SK-N-SH treated with all-trans-retinoic acid at 6 μM for 48 hours (cell line): Measurements from ENCODE around the gene CDC20B.

Experiments
- ATAC-seq: fragments of 200-7000 bp; cut with Tn5 transposase; 3 replicates; pipeline ENCODE4 v1.9.1; 2020; ENCODE audit warnings: mild to moderate bottlenecking, moderate library complexity
- ARNTL ChIP-seq: fragments of 450-650 bp; formaldehyde crosslinking; IDR thresholded peaks from 2 replicates; pipeline ENCODE4 v1.5.0; 2020; ENCODE audit warnings: low read depth, mild to moderate bottlenecking, moderate library complexity, borderline replicate concordance
- BACH2 ChIP-seq: fragments of 250-450 bp; sonication (Bioruptor Pico); IDR thresholded peaks from 2 replicates; pipeline ENCODE4 v1.9.0; 2021; ENCODE audit warnings: mild to moderate bottlenecking, borderline replicate concordance
- CREB5 ChIP-seq: fragments of 250-450 bp; sonication (Bioruptor Pico); IDR thresholded peaks from 2 replicates; pipeline ENCODE4 v1.5.1; 2020; ENCODE audit warnings: low read depth, mild to moderate bottlenecking, moderate library complexity
- CSDC2 ChIP-seq: fragments of 250-450 bp; sonication (Bioruptor Pico); IDR thresholded peaks from 2 replicates; pipeline ENCODE4 v1.5.0; 2020; ENCODE audit warnings: mild to moderate bottlenecking, moderate library complexity
- CSRNP3 ChIP-seq: fragments of 250-450 bp; sonication (Bioruptor Pico); IDR thresholded peaks from 2 replicates; pipeline ENCODE4 v1.5.1; 2021; ENCODE audit warnings: mild to moderate bottlenecking, moderate library complexity
- GLIS3 ChIP-seq: fragments of 250-450 bp; sonication (Bioruptor Pico); IDR thresholded peaks from 2 replicates; pipeline ENCODE4 v1.5.0; 2020; ENCODE audit warnings: mild to moderate bottlenecking, moderate library complexity
- ISL1 ChIP-seq: fragments of 250-450 bp; sonication (Bioruptor Pico); IDR thresholded peaks from 2 replicates; pipeline ENCODE4 v2.1.2; 2022; ENCODE audit warnings: mild to moderate bottlenecking, moderate library complexity
- OSR1 ChIP-seq: fragments of 250-450 bp; sonication (Bioruptor Pico); IDR thresholded peaks from 2 replicates; pipeline ENCODE4 v1.8.0; 2022; ENCODE audit warnings: moderate library complexity, mild to moderate bottlenecking, inconsistent platforms
- PATZ1 ChIP-seq: fragments of 250-450 bp; sonication (Bioruptor Pico); IDR thresholded peaks from 2 replicates; pipeline ENCODE4 v1.8.0; 2020; ENCODE audit warnings: mild to moderate bottlenecking, moderate library complexity, borderline replicate concordance
- POU6F1 ChIP-seq: fragments of 250-450 bp; sonication (Bioruptor Pico); IDR thresholded peaks from 2 replicates; pipeline ENCODE4 v1.8.0; 2021; ENCODE audit warnings: low read depth, mild to moderate bottlenecking, moderate library complexity, borderline replicate concordance
- PPARA ChIP-seq: fragments of 250-450 bp; sonication (Bioruptor Pico); IDR thresholded peaks from 2 replicates; pipeline ENCODE4 v1.5.0; 2020; ENCODE audit warnings: mild to moderate bottlenecking, borderline replicate concordance
- TOX ChIP-seq: fragments of 250-450 bp; sonication (Bioruptor Pico); IDR thresholded peaks from 2 replicates; pipeline ENCODE4 v1.8.0; 2021; ENCODE audit warnings: mild to moderate bottlenecking, moderate library complexity, borderline replicate concordance
- TSHZ2 ChIP-seq: fragments of 250-450 bp; sonication (Bioruptor Pico); IDR thresholded peaks from 2 replicates; pipeline ENCODE4 v1.5.0; 2020; ENCODE audit warnings: mild to moderate bottlenecking, moderate library complexity
- ZC3H10 ChIP-seq: fragments of 250-450 bp; sonication (Bioruptor Pico); IDR thresholded peaks from 2 replicates; pipeline ENCODE4 v1.5.1; 2021; ENCODE audit warnings: mild to moderate bottlenecking, moderate library complexity
- ZFP3 ChIP-seq: fragments of 250-450 bp; sonication (Bioruptor Pico); IDR thresholded peaks from 2 replicates; pipeline ENCODE4 v1.5.0; 2020; ENCODE audit warnings: mild to moderate bottlenecking, moderate library complexity
- ZFP30 ChIP-seq: fragments of 450-650 bp; formaldehyde crosslinking; IDR thresholded peaks from 2 replicates; pipeline ENCODE4 v1.5.0; 2022; ENCODE audit warnings: mild to moderate bottlenecking, moderate library complexity
- ZNF70 ChIP-seq: fragments of 450-650 bp; formaldehyde crosslinking; IDR thresholded peaks from 2 replicates; pipeline ENCODE4 v1.5.0; 2020; ENCODE audit warnings: mild to moderate bottlenecking, moderate library complexity
- ZNF8 ChIP-seq: fragments of 450-650 bp; formaldehyde crosslinking; IDR thresholded peaks from 2 replicates; pipeline ENCODE4 v1.5.0; 2020; ENCODE audit warnings: mild to moderate bottlenecking, moderate library complexity

Gene CDC20B

GRCh38 chr5:55173687-55174230 lies 782 bp upstream of the CDC20B start (continued):
- TF ChIP-seq BACH2 (CRISPR knock-in tag) = no peak
- no peak for TF ChIP-seq CSRNP3 (CRISPR knock-in tag)
- TF ChIP-seq PPARA = no peak
- no peak for TF ChIP-seq CREB5 (CRISPR knock-in tag)
- TF ChIP-seq ZFP30 (CRISPR knock-in tag) = no peak

- TF ChIP-seq GLIS3 (CRISPR knock-in tag) = no peak
- no peak for TF ChIP-seq TOX (CRISPR knock-in tag)
- TF ChIP-seq ARNTL (CRISPR knock-in tag) = no peak
- no peak for TF ChIP-seq OSR1 (CRISPR knock-in tag)
- no peak for TF ChIP-seq ZFP3 (CRISPR knock-in tag)
- no peak for TF ChIP-seq ZNF8 (CRISPR knock-in tag)
- no peak for TF ChIP-seq ZC3H10 (CRISPR knock-in tag)
- TF ChIP-seq CSDC2 (CRISPR knock-in tag) = no peak
- TF ChIP-seq PPARA = no peak
- TF ChIP-seq ZNF70 (CRISPR knock-in tag) = no peak
- no peak for TF ChIP-seq BACH2 (CRISPR knock-in tag)
- no peak for TF ChIP-seq ZFP30 (CRISPR knock-in tag)
- TF ChIP-seq TSHZ2 (CRISPR knock-in tag) = no peak
- TF ChIP-seq CREB5 (CRISPR knock-in tag) = no peak
- no peak for TF ChIP-seq PATZ1 (CRISPR knock-in tag)
- TF ChIP-seq ISL1 (CRISPR knock-in tag) = no peak
- no peak for TF ChIP-seq POU6F1 (CRISPR knock-in tag)
- peak; percentile 82 for ATAC-seq
These were observed 702 bp downstream of the CDC20B start for GRCh38 chr5:55172051-55172899.
